Activated CD4-positive, alpha-beta T cell treated with anti-CD3 and anti-CD28 coated beads, Interleukin-2, Interleukin-6, amounts not matched to agents 100 ng/mL and 50 ng/mL, durations not matched to agents 16 hours and 8 hours (primary cell): Measurements from ENCODE around the gene RAPGEFL1.
"Not testable (repeated sequence)": the region's sequence is repeated elsewhere in the genome, so short reads cannot be mapped to it uniquely, and the experiment has no call there.

Experiments
- DNase-seq: peaks from one replicate; pipeline ENCODE4 v3.0.0-alpha.2; 2020

Gene RAPGEFL1, protein sequence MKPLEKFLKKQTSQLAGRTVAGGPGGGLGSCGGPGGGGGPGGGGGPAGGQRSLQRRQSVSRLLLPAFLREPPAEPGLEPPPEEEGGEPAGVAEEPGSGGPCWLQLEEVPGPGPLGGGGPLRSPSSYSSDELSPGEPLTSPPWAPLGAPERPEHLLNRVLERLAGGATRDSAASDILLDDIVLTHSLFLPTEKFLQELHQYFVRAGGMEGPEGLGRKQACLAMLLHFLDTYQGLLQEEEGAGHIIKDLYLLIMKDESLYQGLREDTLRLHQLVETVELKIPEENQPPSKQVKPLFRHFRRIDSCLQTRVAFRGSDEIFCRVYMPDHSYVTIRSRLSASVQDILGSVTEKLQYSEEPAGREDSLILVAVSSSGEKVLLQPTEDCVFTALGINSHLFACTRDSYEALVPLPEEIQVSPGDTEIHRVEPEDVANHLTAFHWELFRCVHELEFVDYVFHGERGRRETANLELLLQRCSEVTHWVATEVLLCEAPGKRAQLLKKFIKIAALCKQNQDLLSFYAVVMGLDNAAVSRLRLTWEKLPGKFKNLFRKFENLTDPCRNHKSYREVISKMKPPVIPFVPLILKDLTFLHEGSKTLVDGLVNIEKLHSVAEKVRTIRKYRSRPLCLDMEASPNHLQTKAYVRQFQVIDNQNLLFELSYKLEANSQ

DNA sequence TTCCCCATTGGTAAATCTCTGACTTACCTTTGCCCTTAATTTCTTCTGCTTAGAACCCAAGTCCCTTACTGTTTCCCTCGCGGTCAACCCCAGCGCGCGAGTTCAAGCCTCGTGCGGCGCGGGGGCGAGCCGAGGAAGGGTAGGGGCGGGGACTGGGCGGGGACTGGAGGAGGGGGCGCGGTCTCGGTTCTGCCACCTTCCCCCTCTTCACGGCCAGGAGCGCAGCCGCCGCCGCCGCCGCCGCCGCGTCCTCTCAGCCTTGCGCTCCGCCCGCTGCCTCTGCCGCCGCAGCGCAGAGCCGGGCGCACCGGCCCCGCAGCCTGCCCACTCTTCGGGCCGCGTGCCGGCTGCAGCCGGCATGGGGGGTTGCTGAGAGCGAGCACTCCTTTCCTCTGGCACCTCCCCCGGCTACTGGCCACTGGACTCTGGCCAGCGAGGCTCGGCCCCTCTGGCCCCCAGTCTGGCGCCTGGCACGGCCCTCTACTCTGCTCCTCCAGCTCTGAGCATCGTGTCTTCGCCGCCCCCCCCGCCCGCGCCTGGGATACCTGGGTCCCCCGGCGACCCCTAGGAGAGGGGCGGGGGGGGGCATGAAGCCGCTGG, at the start of gene RAPGEFL1:
Gene RAPGEFL1, plus strand, starts transcription at position 196 of the 600 bp plus-strand sequence. Its CDS starts 392 bp downstream, at position 588.
- peak; percentile 85 for DNase-seq

DNA sequence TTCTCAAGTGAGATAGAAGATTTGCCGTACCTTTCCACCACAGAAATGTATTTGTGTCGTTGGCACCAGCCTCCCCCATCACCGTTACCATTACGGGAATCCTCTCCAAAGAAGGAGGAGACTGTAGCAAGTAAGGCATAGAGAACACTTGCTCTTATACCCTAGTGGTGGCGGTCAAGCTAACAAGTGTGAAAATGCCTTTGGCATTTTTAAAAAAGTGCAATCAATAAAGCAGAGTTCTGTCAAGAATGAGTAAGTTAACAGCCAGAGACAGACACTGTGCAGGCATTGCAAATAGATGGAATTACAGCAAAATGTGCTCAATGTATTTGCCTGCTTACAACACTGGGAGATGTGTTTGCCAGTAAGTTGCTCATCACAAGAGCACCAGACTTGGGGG, 47.8 kb upstream of the RAPGEFL1 start:
- no peak for DNase-seq

DNA sequence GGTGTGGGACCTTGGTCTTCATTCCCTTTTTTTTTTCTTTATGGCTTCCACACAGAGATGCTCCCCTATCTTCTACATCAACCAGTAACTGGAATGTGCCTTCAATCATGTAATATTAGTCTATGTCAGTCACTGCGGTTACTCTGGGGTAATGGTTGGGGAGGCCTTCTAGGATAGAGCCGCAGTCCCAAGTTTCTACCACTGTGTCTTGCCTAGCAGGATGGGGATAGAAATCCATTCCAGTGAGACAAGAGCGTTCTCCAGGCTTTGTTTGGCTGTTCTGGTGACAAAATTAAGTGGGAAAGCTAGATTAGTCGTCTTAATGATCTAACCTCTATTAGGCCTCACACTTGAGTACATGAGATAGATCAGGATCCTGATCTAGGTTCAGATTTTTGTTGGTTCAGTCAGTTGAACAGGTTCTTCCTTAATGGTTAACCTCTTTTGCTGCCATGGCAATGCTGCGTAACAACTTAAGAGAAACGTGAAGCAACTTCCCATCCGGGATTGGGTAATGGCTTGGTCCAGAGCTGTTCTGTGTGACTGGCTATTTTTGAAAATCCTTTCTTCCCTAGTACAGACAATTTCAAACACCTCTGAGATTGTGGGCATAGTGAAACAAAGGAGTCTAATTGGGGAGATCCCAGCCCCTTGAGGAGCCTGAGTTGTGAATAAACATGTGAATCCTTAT, 46.8 kb upstream of the RAPGEFL1 start:
- DNase-seq, result no peak

DNA sequence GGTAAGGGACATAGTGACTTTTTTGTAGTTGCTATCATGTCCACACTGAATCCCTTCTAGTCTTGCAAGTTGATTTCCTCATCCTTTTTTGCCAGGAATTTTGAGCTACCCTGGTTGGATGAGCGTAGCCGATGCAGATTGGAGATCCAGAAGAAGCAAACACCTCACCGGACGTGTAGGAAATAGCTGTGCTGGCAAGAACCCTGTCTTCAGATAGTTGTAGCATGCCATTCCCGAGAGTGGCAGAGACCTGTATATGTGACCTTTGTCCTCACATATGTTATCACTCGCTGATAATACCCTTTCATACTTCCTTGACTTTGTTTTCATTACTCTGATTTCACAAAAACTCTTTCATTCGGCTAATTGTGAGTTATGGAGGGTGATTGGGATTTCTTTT, 43.1 kb upstream of the RAPGEFL1 start:
- DNase-seq, result no peak

DNA sequence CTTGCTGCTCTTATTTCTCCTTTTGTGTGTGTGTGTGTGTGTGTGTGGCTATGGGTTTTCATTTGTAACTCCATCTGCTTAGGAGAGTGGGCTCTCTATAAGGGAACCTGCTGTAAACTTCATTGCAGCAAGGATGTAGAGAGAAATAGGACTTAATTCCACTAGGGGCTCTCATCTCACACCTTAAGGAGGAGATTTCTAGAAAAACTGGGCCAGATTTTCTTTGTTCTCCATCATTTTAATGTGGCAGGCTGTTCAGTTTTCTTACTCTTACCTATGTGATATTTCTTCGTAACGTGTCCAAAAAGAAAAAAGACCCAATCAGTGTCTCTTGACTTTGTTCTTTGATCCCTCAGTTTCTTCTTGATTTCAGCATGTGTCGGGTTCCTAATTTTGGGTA, 41.5 kb upstream of the RAPGEFL1 start:
- no peak for DNase-seq

DNA sequence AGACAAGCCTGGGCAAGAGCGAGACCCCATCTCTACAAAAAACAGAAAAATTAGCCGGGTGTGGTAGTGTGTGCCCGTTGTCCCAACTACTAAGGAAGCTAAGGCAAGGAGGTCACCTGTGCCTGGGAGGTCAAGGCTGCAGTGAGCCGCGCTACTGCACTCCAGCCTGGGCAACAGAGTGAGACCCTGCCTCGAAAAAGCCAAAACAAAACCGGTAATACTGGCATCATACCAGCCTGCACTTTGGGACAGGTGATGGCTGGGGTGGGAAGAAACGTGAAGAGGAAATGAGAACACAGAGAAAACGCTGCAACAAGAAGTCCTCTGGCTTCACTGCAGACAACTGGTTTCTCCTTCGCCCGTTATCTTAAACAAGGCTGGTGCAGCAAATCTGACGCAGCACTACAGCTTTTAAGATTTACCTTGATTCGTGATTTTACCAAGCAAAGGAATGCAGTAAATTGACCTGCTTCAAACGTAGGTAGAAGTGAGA, 37.7 kb upstream of the RAPGEFL1 start:
- DNase-seq, result no peak

DNA sequence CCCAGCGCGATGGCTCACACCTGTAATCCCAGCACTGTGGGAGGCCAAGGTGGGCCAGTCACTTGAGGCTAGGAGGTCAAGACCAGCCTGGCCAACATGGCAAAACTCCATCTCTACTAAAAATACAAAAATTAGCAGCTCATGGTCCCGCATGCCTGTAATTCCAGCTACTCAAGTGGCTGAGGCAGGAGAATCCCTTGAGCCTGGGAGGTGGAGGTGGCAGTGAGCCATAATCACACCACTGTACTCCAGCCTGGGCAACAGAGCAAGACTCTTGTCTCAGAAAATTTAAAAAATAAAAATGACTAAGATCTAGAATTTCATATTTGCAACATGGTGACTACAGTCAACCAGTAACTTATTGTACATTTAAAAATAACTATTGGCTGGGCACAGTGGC, 34.1 kb upstream of the RAPGEFL1 start:
- not testable (repeated sequence) for DNase-seq

DNA sequence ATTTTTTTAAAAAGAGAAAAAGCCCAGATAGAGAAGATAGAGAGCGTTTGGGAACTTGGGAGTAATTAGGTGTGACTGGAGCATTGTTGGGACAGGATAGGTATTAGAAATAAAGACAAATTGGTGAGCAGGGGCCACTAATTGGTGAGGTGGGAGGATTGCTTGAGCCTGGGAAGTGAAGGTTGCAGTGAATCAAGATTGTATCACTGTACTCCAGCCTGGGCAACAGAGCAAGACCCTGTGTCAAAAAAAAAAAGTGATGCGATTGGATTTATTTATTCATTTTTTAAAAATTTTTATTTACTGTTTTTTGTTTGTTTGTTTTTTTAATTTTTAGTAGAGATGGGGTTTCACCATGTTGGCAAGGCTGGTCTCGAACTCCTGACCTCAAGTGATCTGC, 31.8 kb upstream of the RAPGEFL1 start:
- DNase-seq, result no peak

DNA sequence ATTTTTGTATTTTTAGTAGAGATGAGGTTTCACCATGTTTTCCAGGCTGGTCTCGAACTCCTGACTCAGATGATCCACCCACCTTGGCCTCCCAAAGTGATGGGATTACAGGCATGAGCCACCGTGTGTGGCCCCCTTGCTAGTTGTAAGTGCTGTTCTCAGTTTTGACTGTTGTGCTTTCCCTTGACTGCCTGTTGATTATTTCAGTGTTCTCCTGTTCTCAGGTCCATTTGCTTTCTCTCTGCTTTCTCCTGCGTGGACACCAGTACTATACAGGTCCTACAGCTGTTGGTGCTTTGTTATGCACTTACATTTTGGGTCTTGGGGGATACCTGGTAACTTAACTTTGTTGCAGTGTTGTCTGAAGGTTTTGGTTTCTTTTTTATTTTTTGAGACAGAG, 28.7 kb upstream of the RAPGEFL1 start:
- DNase-seq, result no peak

DNA sequence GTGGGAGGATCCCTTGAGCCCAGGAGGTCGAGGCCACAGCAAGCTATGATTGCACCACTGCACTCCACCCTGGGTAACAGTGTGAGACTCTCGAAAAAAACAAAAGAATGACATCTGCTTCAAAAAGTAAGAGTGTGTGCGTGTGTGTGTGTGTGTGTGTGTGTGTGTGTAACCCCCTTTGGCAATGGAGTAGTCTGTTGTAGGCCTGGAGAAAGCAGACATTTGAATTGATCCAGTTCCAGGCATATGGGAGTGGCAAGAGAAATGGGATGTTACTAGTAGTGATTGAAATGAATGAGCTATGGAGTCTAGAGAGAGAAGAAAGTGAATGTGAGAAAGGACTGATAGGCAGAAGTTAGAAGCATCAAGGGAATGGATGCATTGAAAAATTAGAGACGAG, 27.0 kb upstream of the RAPGEFL1 start:
- no peak for DNase-seq

DNA sequence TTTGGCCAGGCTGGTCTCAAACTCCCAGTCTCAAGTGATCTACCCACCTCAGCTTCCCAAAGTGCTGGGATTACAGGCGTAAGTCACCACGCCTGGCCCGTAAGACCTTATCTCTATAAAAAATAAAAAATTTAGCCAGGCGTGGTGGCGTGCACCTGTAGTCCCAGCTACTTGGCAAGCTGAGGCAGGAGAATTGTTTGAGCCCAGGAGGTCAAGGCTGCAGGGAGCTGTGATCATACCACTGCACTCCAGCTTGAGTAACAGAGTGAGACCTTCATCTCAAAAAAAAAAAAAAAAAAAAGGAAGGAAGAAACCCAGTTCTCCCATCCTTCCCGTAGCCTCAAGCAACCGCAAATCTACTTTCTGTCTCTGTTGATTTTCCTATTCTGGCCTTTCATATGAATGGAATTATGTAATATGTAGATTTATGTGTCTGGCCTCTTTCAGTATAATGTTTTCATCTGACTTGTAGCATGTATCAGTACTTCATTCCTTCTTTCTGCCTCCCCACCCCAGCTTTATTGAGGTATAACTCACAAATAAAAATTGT, 25.8 kb upstream of the RAPGEFL1 start:
- no peak for DNase-seq

DNA sequence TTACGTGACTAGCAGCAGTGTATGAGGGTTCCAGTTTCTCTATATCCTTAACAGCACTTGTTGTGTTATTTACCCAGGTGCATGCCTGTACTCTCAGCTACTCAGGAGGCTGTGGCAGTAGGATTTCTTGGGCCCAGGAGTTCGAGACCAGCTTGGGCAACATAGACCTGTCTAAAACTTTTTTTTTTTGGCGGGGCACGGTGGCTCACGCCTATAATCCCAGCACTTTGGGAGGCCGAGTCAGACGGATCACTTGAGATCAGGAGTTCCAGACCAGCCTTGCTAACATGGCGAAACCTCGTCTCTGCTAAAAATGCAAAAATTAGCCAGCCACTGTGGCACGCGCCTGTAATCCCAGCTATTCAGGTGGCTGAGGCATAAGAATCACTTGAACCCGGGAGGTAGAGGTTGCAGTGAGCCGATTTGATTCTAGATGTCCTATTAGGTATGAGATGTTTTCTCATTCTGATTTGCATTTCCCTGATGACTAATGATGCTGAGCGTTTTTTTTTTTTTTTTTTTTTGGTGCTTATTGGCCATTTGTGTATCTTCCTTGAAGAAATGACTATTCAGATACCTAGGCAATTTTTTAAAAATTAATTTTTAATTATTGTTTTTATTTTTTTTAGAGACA, 23.6 kb upstream of the RAPGEFL1 start:
- peak; percentile 37 for DNase-seq

DNA sequence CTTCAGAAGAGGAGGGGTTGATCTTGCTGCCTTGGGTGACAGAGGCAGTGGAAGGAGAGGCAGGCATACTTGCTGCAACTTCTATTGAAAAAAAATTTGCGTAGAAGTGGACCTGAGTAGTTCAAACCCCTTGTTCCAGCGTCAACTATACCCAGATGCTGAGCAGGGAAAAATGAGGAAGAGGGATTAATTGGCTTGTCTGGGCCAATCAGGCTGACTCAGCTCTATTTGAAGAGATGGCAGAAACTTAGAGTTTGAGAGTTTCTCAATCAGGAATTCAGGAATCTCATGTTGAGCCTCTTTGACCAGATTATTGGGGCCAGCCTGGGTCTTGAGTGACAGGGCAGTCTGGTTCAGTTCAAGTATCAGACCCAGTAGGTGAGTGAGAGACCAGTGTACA, 19.3 kb upstream of the RAPGEFL1 start:
- no peak for DNase-seq

DNA sequence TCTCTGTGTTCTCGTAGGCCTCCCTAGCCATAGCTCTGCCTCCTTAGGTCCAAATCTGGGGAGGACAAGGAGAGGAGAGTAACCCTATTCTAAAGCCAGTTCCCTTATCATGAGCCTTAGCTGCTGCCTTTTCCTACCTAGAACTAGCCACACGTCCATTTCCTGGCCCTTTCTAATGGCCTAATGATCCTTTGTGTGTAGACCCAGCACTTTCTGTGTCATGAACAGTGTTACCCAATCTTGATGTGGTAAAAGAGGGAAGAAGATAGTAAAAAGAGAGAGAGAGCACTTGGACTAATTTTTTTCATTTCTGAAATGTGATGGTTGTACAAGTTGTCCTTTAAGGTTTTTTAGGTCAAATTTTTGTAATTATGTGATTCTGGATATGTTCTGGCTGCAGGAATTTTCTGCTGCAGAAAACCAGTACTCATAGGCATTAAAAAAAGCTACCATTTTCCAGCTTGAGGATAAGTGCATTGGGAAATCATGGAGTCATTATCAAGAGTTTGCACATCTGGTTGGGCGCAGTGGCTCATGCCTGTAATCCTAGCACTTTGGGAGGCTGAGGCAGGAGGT, 18.7 kb upstream of the RAPGEFL1 start:
- no peak for DNase-seq

DNA sequence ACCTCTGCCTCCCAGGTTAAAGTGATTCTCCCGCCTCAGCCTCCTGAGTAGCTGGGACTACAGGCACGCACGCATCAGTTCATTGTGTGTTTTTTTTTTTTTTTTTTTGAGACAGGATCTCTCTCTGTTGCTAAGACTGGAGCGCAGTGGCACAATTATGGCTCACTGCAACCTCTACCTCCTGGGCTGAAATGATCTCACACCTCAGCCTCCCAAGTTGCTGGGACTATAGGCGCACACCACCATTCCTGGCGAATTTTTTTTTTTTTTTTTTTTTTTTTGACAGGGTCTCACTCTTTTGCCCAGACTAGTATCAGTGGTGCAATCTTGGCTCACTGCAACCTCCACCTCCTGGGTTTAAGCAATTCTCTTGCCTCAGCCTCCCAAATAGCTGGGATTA, 17.8 kb upstream of the RAPGEFL1 start:
- no peak for DNase-seq

DNA sequence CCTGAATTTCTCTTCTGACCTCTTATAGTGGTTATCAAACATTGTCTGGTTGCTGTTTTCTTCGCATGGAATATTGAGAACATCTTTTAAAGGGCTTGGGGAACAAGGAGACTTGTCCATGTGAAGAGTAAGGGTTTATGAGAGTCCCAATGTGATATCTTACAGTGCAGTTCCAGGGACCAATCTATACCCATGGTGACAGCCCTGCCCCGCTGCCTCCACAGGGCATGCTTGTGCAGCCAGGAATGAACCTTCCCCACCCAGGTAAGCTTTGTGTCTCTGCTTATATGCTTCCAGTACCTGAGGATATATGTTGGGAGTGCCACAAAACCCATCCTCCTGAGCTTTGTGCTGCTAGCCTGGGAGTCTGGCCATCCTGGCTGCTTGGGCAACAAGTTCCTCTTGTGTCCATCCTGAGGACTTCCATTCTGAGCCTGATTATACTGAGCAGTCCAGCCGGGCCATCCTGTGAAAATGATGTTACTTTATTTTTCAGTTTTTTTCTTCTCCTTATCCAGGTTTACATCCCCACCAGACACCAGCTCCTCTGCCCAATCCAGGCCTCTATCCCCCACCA, 9.5 kb upstream of the RAPGEFL1 start:
- DNase-seq, result no peak

DNA sequence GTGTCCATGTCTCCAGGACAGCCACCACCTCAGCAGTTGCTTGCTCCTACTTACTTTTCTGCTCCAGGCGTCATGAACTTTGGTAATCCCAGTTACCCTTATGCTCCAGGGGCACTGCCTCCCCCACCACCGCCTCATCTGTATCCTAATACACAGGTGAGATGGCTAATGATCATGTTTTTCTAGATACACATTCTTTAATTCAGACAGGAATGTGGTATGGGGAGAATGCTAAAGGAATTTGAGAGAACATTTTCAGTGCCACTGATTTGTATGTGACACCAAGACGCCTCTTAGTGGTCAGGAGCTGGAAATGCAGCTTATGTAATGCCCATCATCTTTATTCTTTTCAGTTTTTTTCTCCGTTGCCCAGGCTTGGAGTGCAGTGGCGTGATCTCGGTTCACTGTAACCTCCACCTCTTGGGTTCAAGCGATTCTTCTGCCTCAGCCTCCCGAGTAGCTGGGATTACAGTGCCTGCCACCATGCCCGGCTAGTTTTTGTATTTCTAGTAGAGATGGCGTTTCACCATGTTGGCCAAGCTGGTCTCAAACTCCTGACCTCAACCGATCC, 8.9 kb upstream of the RAPGEFL1 start:
- DNase-seq, result peak; percentile 53

DNA sequence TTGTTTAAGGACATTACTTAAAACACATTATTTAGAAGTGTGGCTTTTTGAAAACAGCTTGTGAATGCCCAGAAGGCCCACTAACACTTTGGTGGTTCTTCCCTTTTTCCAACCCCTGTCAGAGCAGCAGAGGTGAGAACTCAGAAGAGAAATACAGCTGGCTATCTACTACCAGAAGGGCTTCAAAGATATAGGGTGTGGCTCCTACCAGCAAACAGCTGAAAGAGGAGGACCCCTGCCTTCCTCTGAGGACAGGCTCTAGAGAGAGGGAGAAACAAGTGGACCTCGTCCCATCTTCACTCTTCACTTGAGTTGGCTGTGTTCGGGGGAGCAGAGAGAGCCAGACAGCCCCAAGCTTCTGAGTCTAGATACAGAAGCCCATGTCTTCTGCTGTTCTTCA, 6.9 kb upstream of the RAPGEFL1 start:
- DNase-seq, result no peak

DNA sequence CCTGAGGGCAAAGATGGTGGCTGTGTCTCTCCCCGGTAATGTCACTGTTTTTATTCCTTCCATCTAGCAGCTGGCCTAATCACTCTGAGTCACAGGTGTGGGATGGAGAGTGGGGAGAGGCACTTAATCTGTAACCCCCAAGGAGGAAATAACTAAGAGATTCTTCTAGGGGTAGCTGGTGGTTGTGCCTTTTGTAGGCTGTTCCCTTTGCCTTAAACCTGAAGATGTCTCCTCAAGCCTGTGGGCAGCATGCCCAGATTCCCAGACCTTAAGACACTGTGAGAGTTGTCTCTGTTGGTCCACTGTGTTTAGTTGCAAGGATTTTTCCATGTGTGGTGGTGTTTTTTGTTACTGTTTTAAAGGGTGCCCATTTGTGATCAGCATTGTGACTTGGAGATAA, 5.5 kb upstream of the RAPGEFL1 start:
- no peak for DNase-seq

DNA sequence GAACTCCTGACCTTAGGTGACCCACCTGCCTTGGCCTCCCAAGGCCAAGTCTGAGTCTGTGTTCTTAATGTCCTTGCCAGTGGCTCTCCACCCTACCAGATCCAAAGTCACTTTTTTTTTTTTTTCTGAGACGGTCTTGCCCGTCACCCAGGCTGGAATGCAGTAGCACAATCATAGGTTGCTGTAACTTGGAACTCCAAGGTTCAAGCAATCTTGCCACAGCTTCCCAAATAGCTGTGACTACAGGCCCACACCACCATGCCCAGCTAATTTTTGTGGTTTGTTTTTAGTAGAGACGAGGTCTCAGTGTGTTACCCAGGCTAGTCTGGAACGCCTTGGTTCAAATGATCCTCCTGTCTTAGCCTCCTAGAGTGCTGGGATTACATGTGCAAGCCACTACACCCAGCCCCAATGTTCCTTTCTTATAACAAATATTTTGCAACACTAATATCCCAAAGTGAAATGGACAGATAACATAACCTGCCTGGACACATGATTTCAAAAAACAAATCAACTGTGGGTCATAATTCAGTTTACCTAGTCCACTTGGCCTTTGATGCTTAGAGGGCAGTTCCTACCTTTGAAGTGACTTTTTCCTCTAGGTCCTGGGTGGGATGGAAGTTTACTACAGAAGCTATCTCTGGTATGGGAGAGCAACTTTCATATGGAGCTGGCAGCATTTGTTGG, 4.0 kb upstream of the RAPGEFL1 start:
- no peak for DNase-seq

DNA sequence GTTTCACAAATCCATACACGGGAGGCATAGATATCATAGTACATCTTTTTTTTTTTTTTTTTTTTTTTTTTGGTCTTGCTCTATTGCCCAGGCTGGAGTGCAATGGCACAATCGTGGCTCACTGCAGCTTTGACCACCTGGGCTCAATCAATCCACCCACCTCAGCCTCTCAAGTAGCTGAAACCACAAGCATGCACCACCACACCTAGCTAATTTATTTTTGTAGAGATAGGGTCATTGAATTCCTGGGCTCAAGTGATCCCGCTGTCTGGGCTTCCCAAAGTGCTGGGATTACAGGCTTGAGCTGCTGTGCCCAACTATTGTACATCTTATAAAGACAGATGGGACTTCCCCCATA, 3.5 kb upstream of the RAPGEFL1 start:
- no peak for DNase-seq
